HFFc6 (cell line): ENCODE measurements around the gene LIF. TPM values are rescaled to one million over a fixed set of nuclear protein-coding genes. Genes with fewer than 3 reads are reported as not detected.

Source experiments
- DNase-seq: peaks from one replicate; pipeline ENCODE4 v3.0.0-alpha.2; 2018
- H3K27ac Mint-ChIP-seq: 2 replicates; pipeline ENCODE4 v1.8.0; 2020; ENCODE audit warnings: mild to moderate bottlenecking, mixed read lengths
- H3K27me3 Mint-ChIP-seq: 2 replicates; pipeline ENCODE4 v1.8.0; 2021; ENCODE audit warnings: mild to moderate bottlenecking, moderate library complexity, mixed read lengths; ENCODE audit not compliant: insufficient read depth
- H3K36me3 Mint-ChIP-seq: 2 replicates; pipeline ENCODE4 v1.8.0; 2021; ENCODE audit warnings: low read depth, mixed read lengths
- H3K4me1 Mint-ChIP-seq: 2 replicates; pipeline ENCODE4 v1.8.0; 2020; ENCODE audit warnings: low read depth, mixed read lengths
- H3K4me3 Mint-ChIP-seq: 2 replicates; pipeline ENCODE4 v1.8.0; 2020; ENCODE audit warnings: mild to moderate bottlenecking, moderate library complexity, mixed read lengths
- H3K9me3 Mint-ChIP-seq: 2 replicates; pipeline ENCODE4 v1.8.0; 2020; ENCODE audit warnings: mild to moderate bottlenecking, mixed read lengths
- total RNA-seq, 6 experiments: library from RNA; stranded (reverse); fragmentation: NEBNext Ultra II Directional; extraction: Animal tissue kit (Norgen Biotek cat#: 25700); gene quantifications; 2 replicates in 1 of 6; 3 replicates in 5 of 6; pipeline ENCODE4 v1.2.3, GENCODE V29; 2021
- TF ChIP-seq, protein P1 (sequence below): fragments of 200-600 bp; sonication (generic); IDR thresholded peaks from 2 replicates; pipeline ENCODE4 v1.5.0; 2021; ENCODE audit warnings: antibody characterized with exemption, mild to moderate bottlenecking

The LIF gene
- total RNA-seq, 6 experiments from 2014 or later, result 0.40 to 2.2 (median 1.1) TPM

DNA sequence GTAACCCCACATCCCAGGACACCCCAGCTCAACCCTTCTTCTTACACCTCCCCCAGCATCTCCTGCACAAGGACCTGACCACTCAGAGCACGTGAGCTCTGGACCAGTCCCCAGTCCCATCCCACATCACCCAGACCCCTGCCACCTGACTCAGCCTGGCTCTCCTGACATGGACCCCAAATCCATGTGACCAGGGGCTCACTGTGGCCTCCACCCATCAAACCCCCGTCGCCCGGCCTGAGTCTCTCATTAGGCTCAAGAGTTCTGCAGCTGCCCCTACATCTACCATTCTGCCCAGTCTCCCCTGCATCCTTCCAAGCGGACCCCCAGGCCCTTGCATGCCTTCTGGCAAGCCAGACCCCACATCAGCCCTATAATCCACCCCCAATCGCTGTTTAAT, 1.9 kb upstream of the LIF start:
- no peak overlapping the region for H3K27ac Mint-ChIP-seq
- peaks cover 14% of the 10 kb centered on the region for H3K27me3 Mint-ChIP-seq
- H3K36me3 Mint-ChIP-seq, result no peaks in the 10 kb centered on the region
- no peaks in the 10 kb centered on the region for H3K9me3 Mint-ChIP-seq
- TF ChIP-seq, protein P1, sequence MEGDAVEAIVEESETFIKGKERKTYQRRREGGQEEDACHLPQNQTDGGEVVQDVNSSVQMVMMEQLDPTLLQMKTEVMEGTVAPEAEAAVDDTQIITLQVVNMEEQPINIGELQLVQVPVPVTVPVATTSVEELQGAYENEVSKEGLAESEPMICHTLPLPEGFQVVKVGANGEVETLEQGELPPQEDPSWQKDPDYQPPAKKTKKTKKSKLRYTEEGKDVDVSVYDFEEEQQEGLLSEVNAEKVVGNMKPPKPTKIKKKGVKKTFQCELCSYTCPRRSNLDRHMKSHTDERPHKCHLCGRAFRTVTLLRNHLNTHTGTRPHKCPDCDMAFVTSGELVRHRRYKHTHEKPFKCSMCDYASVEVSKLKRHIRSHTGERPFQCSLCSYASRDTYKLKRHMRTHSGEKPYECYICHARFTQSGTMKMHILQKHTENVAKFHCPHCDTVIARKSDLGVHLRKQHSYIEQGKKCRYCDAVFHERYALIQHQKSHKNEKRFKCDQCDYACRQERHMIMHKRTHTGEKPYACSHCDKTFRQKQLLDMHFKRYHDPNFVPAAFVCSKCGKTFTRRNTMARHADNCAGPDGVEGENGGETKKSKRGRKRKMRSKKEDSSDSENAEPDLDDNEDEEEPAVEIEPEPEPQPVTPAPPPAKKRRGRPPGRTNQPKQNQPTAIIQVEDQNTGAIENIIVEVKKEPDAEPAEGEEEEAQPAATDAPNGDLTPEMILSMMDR, result no peak
- no peak overlapping the region for H3K4me3 Mint-ChIP-seq
- DNase-seq, result no peak
- H3K4me1 Mint-ChIP-seq, result peaks cover 30% of the 10 kb centered on the region

DNA sequence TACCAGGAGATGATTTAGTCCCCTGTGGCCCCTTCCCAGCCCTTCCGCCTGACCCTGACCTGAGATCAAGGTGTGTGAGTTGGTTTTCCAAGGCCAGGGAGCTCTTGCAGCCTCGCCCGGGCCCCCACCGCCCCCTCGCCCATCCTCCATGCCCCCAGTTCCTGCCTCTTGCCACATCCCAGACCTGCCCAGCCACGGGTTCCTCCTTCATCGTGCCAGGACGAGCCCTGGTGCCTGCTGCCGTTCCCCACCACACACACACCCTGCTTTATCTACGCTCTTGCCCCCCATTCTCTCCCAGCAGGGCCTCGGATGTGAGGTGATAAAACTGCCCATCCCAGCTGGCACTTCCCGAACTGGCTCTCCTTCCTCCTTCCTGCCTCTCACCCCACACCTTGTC, 1.4 kb upstream of the LIF start:
- no peaks in the 10 kb centered on the region for H3K36me3 Mint-ChIP-seq
- H3K27me3 Mint-ChIP-seq, result peaks cover 14% of the 10 kb centered on the region
- TF ChIP-seq, protein P1, result no peak
- no peaks in the 10 kb centered on the region for H3K9me3 Mint-ChIP-seq
- DNase-seq, result no peak
- peaks cover 28% of the 10 kb centered on the region for H3K4me1 Mint-ChIP-seq
- no peak overlapping the region for H3K27ac Mint-ChIP-seq
- H3K4me3 Mint-ChIP-seq, result no peak overlapping the region

DNA sequence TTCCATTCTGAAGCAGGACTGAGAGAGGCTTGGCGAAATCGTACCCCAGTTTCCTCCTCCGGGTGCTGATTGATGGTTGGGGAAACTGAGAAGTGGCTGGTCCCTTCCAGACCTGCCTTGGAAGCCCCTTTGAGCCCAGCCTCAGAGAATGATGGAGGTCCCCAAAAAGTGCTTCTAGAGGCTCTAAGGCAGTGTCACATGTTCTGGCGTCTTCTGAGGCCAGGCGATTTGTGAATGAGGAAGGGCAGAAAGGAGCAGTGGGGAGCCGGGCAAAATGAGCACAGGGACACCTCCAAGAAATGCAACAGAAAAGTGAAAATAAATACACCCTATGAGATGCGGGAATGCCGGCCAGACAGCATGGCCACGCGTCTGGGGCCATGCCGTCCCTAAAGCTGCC, 1.0 kb upstream of the LIF start:
- no peaks in the 10 kb centered on the region for H3K36me3 Mint-ChIP-seq
- H3K4me3 Mint-ChIP-seq, result no peak overlapping the region
- TF ChIP-seq, protein P1, result no peak
- H3K27ac Mint-ChIP-seq, result no peak overlapping the region
- H3K4me1 Mint-ChIP-seq, result peaks cover 24% of the 10 kb centered on the region
- no peaks in the 10 kb centered on the region for H3K9me3 Mint-ChIP-seq
- DNase-seq, result no peak
- H3K27me3 Mint-ChIP-seq, result peaks cover 14% of the 10 kb centered on the region

DNA sequence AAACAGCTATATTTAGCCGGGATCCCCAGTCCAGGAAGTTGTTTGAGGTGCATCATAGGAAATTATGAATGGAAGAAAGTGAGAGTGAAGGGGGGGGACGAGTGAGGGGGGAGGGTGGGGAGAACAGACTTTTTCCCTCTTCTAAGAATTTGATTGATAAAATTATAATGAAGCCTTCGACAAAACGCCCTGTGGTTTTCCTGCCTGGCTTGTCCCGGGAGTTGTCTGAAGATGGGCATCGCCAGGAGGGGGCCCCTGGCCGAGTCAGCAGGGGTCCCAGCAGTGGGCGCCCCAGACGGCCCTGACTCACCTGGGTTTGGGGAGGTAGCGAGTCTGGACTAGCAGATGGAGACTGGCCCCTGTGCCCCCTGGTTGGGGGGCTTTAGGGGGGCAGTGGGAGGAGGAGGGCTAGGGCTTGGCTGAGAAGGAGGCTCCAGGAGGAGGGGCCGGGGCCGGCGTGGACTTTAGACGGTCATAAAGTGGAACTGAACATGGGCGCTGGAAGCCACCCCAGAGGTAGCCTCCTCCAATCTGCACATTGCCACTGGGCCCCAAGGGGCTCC, 336 bp upstream of the LIF start:
- Mint-ChIP-seq H3K4me3 (peak overlapping the region; percentile 90), H3K4me1 (peaks cover 17% of the 10 kb centered on the region), H3K9me3 (no peaks in the 10 kb centered on the region), H3K27me3 (peaks cover 14% of the 10 kb centered on the region), H3K36me3 (no peaks in the 10 kb centered on the region), H3K27ac (0 out of 2 replicates have a peak overlapping the region, but pooled peaks have one; percentile 33)
- TF ChIP-seq, protein P1, result no peak
- DNase-seq, result no peak

DNA sequence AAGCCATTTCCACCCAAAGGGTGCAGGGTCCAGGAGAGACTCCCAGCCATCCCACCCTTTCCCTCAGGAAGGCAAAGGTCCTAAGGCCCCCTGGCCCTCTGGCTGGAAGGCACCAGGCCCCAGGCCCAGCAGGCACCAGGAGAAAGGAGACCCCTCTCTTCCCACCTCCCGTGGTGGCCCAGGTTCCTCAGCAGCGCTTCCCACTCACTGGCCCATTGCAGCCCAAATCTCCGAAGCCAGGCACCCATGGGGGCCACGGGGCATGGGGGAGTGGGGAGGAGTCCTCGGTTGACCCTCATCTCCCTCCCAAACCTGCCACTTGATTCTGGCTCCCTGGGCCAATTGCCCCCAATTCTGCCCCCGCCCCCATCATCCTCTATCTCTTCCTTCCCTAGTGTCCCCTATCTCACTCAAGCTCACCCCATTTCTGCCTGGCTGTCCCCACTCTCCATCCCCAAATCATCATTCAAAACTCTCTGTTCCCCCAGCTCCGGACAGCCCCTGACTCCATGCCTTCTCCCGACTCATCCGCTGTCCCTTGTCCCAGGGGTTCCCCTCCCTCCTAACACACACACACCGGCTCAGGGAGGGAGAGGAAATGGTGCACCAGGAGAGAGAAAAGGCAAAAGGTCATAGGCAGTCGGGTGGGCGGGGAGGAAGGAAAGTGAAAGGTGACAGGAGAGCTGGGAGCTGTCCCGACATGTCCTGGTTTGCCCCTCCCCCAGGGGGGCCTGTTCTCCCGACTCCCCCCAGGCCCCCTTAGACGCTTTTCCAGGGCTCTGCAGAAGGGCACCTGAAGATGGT, 1.2 kb downstream of the LIF start:
- H3K4me3 Mint-ChIP-seq, result peak overlapping the region; percentile 90
- no peak overlapping the region for H3K27ac Mint-ChIP-seq
- H3K36me3 Mint-ChIP-seq, result no peaks in the 10 kb centered on the region
- H3K9me3 Mint-ChIP-seq, result no peaks in the 10 kb centered on the region
- peaks cover 4% of the 10 kb centered on the region; the same call in 1 of the 2 replicates for H3K4me1 Mint-ChIP-seq
- DNase-seq, result no peak
- H3K27me3 Mint-ChIP-seq, result peaks cover 16% of the 10 kb centered on the region
- TF ChIP-seq, protein P1, result no peak
